GM04504 (cell line): Measurements from ENCODE around the gene SUSD6.

Experiments
- DNase-seq: peaks from one replicate; pipeline ENCODE4 v3.0.0-alpha.2; 2012; ENCODE audit warnings: low read depth

The SUSD6 gene

DNA sequence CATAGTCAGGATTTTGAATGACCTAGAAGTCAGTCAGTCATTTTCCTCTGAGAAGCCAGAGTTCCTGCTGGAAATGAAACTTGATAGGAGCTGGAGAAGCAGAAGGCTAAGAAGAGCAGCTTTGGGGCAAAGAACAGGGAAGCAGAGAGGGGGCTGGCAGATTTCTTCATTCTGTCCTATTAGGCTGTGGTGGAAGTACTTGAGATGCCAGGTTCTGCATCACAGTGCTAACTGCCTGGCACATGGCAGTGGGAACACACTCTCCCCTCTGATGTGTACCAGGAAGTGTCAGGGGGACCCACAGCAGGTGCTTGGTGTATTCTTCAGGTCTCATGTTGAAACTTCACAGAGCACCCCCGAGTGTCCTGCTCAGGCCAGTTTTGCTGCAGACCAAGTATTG lies 61.0 kb downstream of the SUSD6 start:
- DNase-seq = no peak

DNA sequence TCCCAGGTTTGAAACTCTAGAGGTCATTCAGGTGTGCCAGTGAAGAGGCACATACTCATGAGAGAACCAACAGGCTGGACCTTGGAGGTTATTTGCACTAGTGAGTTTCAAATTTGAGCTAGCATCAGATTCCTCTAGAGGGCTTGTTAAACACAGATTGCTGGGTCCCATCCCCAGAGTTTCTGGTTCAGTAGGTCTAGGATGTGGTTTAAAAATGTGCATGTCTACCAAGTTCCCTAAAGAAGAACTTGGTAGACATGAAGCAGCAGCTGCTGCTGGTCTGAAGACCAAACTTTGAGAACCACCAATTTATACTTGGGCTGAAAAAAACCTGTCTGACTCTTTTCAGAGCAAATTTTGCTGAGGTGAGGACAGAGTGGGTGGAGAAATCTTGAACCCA lies 61.7 kb downstream of the SUSD6 start:
- DNase-seq = no peak

DNA sequence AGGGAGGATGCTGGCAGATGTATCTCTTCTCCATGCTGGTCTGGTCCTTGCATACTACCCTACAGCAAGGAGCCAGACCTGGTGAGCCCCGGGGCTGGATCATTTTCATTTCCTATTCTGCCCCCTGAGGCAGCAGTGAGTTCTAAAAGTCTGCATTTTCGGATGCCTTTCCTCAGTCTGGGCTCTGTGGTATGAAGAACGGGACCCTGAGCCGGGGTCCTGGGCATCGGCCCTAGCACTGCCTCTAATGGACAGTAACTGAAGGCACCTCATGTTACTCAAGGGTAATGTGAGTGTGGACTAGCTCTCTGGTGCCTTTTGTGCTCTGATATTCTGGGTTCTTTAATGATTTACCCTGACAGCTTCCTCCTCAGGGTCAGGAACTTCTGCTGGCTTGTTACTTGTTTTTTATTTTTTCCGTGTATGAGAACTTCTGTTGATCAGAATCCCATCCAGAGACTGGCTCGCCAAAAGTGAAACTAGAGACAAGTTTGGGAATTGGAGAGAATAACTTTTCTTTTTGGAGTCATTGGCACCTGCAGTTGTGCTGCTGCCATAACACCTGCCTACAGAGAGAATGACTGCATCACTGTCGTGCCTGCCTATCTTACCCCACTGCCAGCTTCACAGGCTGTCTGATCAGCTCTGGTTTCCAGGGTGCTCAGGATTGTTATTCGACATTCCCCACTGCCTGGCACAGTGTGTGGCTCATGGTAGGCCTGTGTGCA lies 62.3 kb downstream of the SUSD6 start:
- DNase-seq = no peak

- no peak for DNase-seq
These were observed 63.3 kb downstream of the SUSD6 start for GRCh38 chr14:69674546-69675244.

- no peak for DNase-seq
These were observed 63.8 kb downstream of the SUSD6 start for GRCh38 chr14:69675245-69675583.

DNA sequence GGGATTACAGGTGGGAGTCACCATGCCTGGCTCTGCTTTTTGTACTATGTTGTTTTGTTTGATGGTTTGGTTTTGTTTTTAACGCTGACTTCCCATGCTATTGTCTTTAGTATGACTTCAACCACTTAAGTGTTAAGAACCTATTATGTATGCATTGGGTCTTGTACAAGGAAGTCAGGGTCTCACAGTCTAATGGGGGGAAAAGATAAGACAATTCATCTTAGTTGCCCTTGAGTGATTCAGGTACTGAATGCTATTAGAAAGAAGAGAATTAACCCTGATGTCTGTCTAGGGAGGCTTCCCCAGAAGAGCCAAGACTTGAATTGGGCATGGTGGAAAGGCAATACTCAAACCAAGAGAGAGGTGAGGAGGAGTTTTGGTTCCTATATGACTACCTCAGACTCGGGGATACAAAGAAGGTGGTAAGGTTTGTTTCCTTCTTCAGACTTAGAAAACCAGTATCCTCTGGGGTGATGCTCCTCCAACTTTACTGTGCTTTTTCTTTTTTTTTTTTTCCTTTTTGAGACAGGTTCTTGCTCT lies 64.6 kb downstream of the SUSD6 start:
- no peak for DNase-seq

DNA sequence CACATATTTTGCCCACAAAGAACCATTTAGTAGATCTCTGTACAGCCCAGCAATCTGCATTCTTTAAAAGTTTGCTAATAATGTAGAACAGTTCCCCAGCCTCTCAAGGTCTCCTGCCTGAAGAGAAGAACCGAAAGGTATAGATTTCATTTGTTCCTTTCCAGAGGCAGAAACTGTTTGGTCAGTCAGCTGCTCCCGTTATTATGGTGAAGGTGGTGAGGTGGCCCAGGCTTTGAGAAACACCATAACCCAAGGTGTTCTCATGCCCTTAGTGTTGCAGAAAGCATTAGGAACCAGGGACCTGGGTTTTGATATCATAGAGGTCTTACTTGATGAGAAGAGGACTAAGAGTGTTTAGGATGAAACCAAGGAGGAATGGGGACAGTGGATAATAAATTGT lies 65.3 kb downstream of the SUSD6 start:
- no peak for DNase-seq

DNA sequence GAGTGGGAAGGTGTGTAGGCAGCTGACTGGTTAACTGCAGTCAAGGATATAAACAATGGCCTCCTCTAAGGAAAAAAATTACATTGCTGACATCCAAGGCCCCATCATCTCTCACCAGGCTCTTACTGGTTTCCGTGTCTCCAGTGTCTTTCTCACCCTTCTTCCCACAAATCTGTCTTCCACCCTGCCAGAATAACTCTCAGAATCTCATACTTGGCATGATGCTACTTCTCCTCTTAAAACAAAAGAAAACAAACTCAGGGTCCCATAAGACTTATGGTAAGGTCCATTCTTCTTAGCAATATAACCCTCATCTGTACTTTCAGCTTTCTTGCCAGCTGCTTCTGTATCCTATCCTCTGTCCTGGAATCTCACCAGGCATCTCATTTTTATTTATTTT lies 68.9 kb downstream of the SUSD6 start:
- DNase-seq = no peak

DNA sequence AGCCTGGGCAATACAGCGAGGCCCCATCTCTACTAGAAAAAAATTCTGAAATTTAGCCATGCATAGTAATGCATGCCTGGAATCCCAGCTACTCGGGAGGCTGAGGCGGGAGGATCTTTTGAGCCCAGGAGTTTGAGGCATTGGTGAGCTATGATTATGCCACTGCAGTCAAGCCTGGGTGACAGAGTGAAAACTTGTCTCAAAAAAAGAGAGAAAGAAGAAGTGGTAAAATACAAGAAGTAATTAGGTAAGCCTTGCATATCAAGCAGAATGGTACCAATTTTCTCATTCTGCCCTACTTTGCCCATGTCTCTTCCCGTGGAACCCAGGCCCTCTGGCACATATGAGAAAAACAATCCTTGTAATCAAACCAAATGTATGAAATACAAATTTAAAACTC lies 70.7 kb downstream of the SUSD6 start:
- DNase-seq = no peak

DNA sequence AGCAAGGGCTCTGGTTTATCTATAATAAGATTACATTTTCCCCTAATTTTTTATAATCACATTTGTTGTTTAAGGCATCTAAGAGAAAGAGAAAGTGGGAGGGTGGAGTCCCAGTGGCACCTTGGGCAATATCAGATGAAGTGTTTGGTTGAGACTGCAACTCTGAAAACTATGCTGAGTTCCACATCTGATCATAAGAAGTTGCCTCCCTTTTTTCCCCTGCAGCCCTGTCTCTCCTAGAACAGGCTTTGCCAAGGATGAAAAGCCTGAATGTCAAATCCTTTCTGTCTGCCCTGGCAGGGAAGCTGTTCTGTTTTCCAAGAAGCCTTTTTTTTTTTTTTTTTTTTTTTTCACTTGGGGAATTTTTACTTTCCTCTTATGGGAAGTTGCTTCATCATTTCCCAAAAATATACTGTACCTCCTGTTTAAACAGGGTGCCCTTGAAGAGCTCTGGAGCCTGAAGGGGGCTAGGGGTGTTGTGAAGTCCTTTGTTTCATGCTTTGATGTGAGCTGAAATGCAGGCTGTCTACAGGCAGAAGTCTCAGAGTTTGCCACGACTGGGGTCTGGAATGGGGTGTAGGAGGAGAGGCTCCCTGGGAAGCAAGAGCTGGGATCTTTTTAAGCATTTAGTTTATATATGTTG lies 71.3 kb downstream of the SUSD6 start:
- no peak for DNase-seq

- DNase-seq = no peak
These were observed 72.6 kb downstream of the SUSD6 start for GRCh38 chr14:69683971-69684370.

GRCh38 chr14:69684461-69685217 lies 73.2 kb downstream of the SUSD6 start:
- no peak for DNase-seq

DNA sequence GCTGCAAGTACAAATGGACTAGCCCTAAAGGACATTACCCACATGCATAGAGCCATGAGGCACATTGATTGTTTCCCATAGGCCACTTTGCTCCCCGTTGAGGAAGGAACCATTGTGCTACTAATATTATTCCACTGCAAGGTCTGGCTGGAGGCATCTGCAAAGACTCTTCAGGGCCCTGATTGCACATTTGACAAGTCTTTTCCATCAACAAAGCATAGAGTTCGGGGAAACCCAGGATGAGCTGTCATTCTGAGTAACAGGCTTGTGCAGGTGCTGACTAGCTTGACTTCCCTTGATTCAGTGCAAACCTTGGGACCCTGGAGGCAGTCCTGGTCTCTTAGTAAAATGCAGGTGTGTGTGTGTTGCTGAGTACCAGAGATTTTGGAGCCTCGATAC lies 73.8 kb downstream of the SUSD6 start:
- DNase-seq = no peak

DNA sequence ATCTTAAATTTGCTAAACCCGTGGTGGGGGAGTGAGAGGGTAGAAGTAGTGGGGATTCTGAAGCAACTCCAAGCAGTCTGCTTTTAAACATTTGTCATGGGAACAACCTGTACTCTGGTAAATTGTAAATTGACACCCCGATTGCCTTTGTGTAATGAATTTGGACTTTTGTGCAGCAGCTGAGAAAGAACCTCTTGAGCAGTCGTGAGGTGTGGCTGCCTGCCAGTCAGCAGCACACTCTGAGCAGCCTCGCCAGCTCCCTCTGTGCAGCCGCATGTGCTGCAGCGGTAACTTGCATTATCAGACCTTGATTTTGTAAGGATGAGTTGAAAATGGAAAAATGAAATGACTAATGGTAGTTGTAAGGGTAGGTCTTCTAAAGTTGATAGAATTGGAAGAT lies 74.3 kb downstream of the SUSD6 start:
- DNase-seq = no peak

GRCh38 chr14:69687606-69688298 lies 76.4 kb downstream of the SUSD6 start:
- DNase-seq = no peak

- no peak for DNase-seq
These were observed 76.9 kb downstream of the SUSD6 start for GRCh38 chr14:69688299-69688649.

DNA sequence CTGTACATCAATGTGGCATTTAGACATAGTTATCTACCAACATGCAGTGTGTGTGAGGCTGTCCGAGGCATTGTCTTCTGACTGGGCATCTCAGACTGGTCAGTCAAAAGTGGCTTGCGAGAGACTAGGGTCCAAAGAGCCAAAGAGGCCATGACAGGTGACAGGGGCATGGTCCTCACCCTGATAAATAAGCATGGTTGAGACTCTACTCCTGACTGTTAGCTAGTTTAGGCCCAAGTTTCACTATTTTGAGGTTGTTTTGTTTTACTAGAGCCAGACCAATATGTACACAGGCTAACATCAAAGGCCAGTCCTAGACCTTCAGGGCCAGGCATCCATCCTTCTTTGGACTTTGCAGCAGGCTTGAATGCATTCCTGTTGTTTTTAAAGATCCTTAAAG lies 78.6 kb downstream of the SUSD6 start:
- DNase-seq = no peak

- no peak for DNase-seq
These were observed 81.2 kb downstream of the SUSD6 start for GRCh38 chr14:69692594-69692993.

- no peak for DNase-seq
These were observed 81.7 kb downstream of the SUSD6 start for GRCh38 chr14:69693145-69693544.

DNA sequence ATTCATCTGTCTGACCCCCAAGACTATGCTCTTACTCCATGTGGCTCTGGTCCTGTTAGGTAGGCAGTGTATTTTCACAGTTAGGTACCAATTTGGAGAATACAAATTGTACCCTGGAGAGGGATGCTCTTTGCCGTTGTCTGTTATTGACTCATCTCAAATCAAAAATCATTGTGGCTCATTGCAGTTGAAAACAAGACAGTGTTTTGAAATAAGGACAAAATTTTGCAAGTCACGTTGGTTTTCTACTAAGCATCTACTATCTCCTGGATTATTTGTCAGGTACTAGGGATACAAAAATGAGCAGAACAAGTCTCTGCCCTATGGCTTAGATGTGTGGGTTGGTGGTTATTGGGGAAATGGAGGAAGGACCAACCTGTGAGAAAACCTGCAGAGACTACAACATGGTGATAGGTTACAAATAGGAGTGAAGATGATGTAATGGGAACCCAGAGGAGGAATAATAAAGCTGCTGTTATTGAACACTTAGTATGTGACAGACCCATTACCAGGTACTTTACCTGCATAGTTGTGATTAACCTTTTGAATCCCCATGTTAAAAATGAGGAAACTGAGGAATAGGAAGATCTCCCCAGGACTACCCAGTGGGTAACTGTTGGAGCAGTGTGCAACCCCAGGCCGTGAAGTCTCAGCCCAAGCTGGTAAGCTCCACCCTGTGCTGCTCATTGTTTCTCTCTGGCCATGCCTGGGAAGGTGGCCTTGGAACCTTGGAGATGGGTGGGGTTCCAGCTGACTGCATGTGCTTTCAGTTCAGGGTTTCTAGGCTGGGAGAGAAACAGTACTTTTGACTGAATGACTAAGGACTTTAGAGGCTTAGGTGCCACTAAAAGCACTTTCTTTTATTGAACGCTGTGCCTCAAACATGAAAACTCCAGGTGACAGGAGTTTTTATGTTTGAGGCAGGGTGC lies 82.7 kb downstream of the SUSD6 start:
- DNase-seq = no peak

GRCh38 chr14:69694730-69695281 lies 83.4 kb downstream of the SUSD6 start:
- no peak for DNase-seq
